Adrenal gland (tissue), 12 donors: Measurements from ENCODE around the gene ADH5. TPM values are rescaled to one million over a fixed set of nuclear protein-coding genes. Genes with fewer than 3 reads are reported as not detected.

Experiments
- DNase-seq, 7 donors: peaks; one replicate each; pipeline ENCODE4 v3.0.0-alpha.2; 2019 to 2020
- H3K27ac ChIP-seq, 5 donors: fragments of 200-600 bp; sonication (generic) in 4 of 5; 1 replicate in 3 of 5; 2 replicates in 2 of 5; pipeline versions ENCODE4 v1.5.1 to v1.8.0; 2016 to 2020; ENCODE audit warnings: mild to moderate bottlenecking in 1 of 5
- H3K27me3 ChIP-seq: fragments of 200-600 bp; 2 replicates; pipeline ENCODE4 v1.8.0; 2021
- H3K36me3 ChIP-seq, 2 donors: fragments of 200-600 bp; replicated peaks in 1 of 2; 1 replicate in 1 of 2; 2 replicates in 1 of 2; pipeline versions ENCODE4 v1.5.1 to v1.8.0; 2018 to 2022
- H3K4me1 ChIP-seq, 2 donors: fragments of 200-600 bp; replicated peaks in 1 of 2; 1 replicate in 1 of 2; 2 replicates in 1 of 2; pipeline versions ENCODE4 v1.5.1 to v1.8.0; 2018 to 2021
- H3K4me3 ChIP-seq, 4 donors: fragments of 200-600 bp; sonication (generic) in 3 of 4; one replicate each; pipeline ENCODE4 v1.5.1; 2016 to 2018
- H3K9me3 ChIP-seq, 3 donors: fragments of 200-600 bp; sonication (generic) in 1 of 3; replicated peaks in 1 of 3; 1 replicate in 2 of 3; 2 replicates in 1 of 3; pipeline versions ENCODE4 v1.5.1 to v1.8.0; 2016 to 2021
- POLR2A ChIP-seq, 2 donors: fragments of 450-650 bp; IDR thresholded peaks; one replicate each; pipeline ENCODE4 v1.6.1; 2017; ENCODE audit warnings: antibody characterized with exemption in 2 of 2, mild to moderate bottlenecking in 2 of 2, moderate library complexity in 1 of 2
- WGBS, 4 donors: extraction: QIAGEN DNeasy Blood & Tissue Kit in 2 of 4; methylation state at CpG; one replicate each; pipeline versions ENCODE4 v1.1.5 to v1.1.7; 2013 to 2017; 5-methylcytosine and 5-hydroxymethylcytosine counted together
- intact Hi-C, 2 donors: fragments of 100-400 bp; cut with DNase I; formaldehyde crosslinking; loops; one replicate each; pipeline versions ENCODE4 v1.14.1 to v1.15.0; 2022 to 2023
- polyA plus RNA-seq, 3 donors: library from polyadenylated mRNA; stranded (reverse); fragments of 200-250 nt in 2 of 3; fragments of 350-450 nt in 1 of 3; fragmentation: Illumina TruSeq in 1 of 3; extraction: RNeasy Lipid Tissue Mini Kit (QIAGEN cat#74804) in 1 of 3; gene quantifications; one replicate each; pipeline ENCODE4 v1.2.3, GENCODE V29; 2013 to 2014
- total RNA-seq, 9 donors: library from RNA; depleted of rRNA in 4 of 9; stranded (reverse); fragments of >200 nt in 4 of 9; fragments of 120-200 nt in 1 of 9; fragmentation: NEBNext Ultra II Directional in 1 of 9; extraction: Animal tissue kit (Norgen Biotek cat#: 25700) in 1 of 9; gene quantifications; one replicate each; pipeline versions ENCODE4 v1.1.0 to v1.2.4, GENCODE V29; 2013 to 2023
- TF ChIP-seq, protein P1 (sequence below), 6 experiments: fragments of 450-650 bp in 4 of 6; fragments of 200-600 bp in 2 of 6; sonication (generic) in 1 of 6; IDR thresholded peaks; 1 replicate in 5 of 6; 2 replicates in 1 of 6; pipeline versions ENCODE4 v1.5.1 to v1.8.0; 2016 to 2021; ENCODE audit warnings: antibody characterized with exemption in 6 of 6, mild to moderate bottlenecking in 2 of 6, moderate library complexity in 1 of 6
- donor health status: healthy with polysubstance abuse.
- donor health status: Bipolar disorder and iron deficiency.
- donor health status: DM: yes; HTN: yes; CAD: no.
- donor health status: DM: no; HTN: no; CAD: no.
- donor health status: DM: no; HTN: no; CAD: no.
- donor health status: DM: yes; HTN: yes; CAD: no.

Gene ADH5
- total and polyA plus RNA-seq, 12 donors, result 50.1 to 145 (median 104) TPM

DNA sequence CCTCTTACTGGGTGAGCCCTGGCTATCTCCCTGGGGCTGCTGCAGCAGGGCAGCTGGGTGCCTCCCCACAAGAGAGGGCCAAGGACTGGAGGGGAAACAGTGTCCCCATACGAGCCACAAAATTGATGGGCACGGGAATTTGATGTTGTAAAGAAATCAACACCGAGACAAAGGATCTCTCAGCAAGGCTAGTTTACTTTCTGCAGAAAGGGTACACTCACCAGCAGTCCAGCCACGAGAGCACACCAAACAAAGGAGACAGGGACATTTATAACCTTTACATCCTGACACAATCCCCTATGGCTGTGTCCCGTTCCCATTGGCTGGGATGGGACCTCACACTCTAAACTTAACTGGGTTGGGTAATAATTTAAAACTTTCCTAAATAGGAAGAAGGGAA is 67.2 kb downstream of the ADH5 start:
- TF ChIP-seq, protein P1, sequence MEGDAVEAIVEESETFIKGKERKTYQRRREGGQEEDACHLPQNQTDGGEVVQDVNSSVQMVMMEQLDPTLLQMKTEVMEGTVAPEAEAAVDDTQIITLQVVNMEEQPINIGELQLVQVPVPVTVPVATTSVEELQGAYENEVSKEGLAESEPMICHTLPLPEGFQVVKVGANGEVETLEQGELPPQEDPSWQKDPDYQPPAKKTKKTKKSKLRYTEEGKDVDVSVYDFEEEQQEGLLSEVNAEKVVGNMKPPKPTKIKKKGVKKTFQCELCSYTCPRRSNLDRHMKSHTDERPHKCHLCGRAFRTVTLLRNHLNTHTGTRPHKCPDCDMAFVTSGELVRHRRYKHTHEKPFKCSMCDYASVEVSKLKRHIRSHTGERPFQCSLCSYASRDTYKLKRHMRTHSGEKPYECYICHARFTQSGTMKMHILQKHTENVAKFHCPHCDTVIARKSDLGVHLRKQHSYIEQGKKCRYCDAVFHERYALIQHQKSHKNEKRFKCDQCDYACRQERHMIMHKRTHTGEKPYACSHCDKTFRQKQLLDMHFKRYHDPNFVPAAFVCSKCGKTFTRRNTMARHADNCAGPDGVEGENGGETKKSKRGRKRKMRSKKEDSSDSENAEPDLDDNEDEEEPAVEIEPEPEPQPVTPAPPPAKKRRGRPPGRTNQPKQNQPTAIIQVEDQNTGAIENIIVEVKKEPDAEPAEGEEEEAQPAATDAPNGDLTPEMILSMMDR (IDR thresholded peaks at IDR 0.05), result no peak
- no peak for TF ChIP-seq POLR2A (IDR thresholded peaks at IDR 0.05)
- intact Hi-C loops, result no loop called here
- H3K4me3 ChIP-seq, result no peak overlapping the region
- no peaks in the 10 kb centered on the region for H3K9me3 ChIP-seq
- no peak for DNase-seq
- no peaks in the 10 kb centered on the region for H3K36me3 ChIP-seq
- no peaks in the 10 kb centered on the region for H3K4me1 ChIP-seq
- H3K27ac ChIP-seq, result no peak overlapping the region
- no peaks in the 10 kb centered on the region for H3K27me3 ChIP-seq
- 96 to 99% (median 98%) methylated on average over 5 of the region's 5 CpGs for WGBS, 4 donors

Other genes with a start within 250 kb of the ADH5 start
- gene EIF4E, start 159.7 kb downstream of the ADH5 start, total RNA-seq, result 100 to 1,000 TPM in 1 of 9 donors, 10 to 100 TPM in 8; 47.5 to 169 (median 71.3) TPM
- gene EIF4E, start 159.7 kb downstream of the ADH5 start, polyA plus RNA-seq, result 100 to 1,000 TPM in 1 of 3 donors, 10 to 100 TPM in 1, 1 to 10 TPM in 1; 5.9 to 151 (median 19.9) TPM
- gene METAP1, start 93.1 kb downstream of the ADH5 start, total RNA-seq, result 10 to 100 TPM; 12.1 to 35.3 (median 18.3) TPM
- gene METAP1, start 93.1 kb downstream of the ADH5 start, polyA plus RNA-seq, result 10 to 100 TPM; 12.7 to 17.2 (median 13.9) TPM
- gene ADH4, start 55.5 kb upstream of the ADH5 start, total RNA-seq, result 10 to 100 TPM in 1 of 9 donors, 1 to 10 TPM in 5, under 1 TPM in 1, not detected in 2; 0.31 to 10.7 (median 1.8) TPM
- 1 to 10 TPM in 1 of 3 donors, under 1 TPM in 2; 0.32 to 1.0 (median 0.77) TPM for gene ADH4, start 55.5 kb upstream of the ADH5 start, polyA plus RNA-seq
- under 1 TPM in 1 of 9 donors, not detected in 8; 0.78 TPM for gene ADH6, start 130.5 kb upstream of the ADH5 start, total RNA-seq
- gene ADH6, start 130.5 kb upstream of the ADH5 start, polyA plus RNA-seq, result under 1 TPM in 2 of 3 donors, not detected in 1; 0.03 to 0.26 TPM
- gene ADH1A, start 202.2 kb upstream of the ADH5 start, total RNA-seq, result 1 to 10 TPM in 2 of 9 donors, under 1 TPM in 2, not detected in 5; 0.42 to 1.5 (median 0.90) TPM
- not detected for gene ADH1A, start 202.2 kb upstream of the ADH5 start, polyA plus RNA-seq
- gene ADH1B, start 232.6 kb upstream of the ADH5 start, total RNA-seq, result 100 to 1,000 TPM in 8 of 9 donors, 10 to 100 TPM in 1; 20.0 to 615 (median 360) TPM
- 100 to 1,000 TPM; 118 to 208 (median 142) TPM for gene ADH1B, start 232.6 kb upstream of the ADH5 start, polyA plus RNA-seq